C4-2B (cell line): ENCODE data around the gene RC3H1.

Experiments used
- CTCF ChIP-seq: fragments of 450-650 bp; conservative IDR thresholded peaks from 2 replicates; pipeline ENCODE4 v1.5.1; 2017; ENCODE audit warnings: mild to moderate bottlenecking
- ZFX ChIP-seq: fragments of 450-650 bp; IDR thresholded peaks from 2 replicates; pipeline ENCODE4 v1.6.1; 2017

GRCh38 chr1:173925306-173926242 lies 96.6 kb downstream of the RC3H1 start:
- no peak for TF ChIP-seq CTCF
- no peak for TF ChIP-seq ZFX
